OCI-LY7 (cell line): ENCODE measurements around the gene KIAA1549.

ENCODE experiments used
- EZH2phosphoT487 ChIP-seq: fragments of 200-600 bp; sonication (generic); IDR thresholded peaks from 2 replicates; pipeline ENCODE4 v1.6.1; 2018; ENCODE audit warnings: low read depth, borderline replicate concordance, mild to moderate bottlenecking, mixed run types, antibody characterized with exemption, low read length, moderate library complexity, mixed read lengths
- TF ChIP-seq, protein P1 (sequence below): fragments of 200-600 bp; sonication (generic); conservative IDR thresholded peaks from 2 replicates; pipeline ENCODE4 v1.5.1; 2014; ENCODE audit warnings: mild to moderate bottlenecking, antibody characterized with exemption, low read length, moderate library complexity, mixed read lengths

- TF ChIP-seq, protein P1, sequence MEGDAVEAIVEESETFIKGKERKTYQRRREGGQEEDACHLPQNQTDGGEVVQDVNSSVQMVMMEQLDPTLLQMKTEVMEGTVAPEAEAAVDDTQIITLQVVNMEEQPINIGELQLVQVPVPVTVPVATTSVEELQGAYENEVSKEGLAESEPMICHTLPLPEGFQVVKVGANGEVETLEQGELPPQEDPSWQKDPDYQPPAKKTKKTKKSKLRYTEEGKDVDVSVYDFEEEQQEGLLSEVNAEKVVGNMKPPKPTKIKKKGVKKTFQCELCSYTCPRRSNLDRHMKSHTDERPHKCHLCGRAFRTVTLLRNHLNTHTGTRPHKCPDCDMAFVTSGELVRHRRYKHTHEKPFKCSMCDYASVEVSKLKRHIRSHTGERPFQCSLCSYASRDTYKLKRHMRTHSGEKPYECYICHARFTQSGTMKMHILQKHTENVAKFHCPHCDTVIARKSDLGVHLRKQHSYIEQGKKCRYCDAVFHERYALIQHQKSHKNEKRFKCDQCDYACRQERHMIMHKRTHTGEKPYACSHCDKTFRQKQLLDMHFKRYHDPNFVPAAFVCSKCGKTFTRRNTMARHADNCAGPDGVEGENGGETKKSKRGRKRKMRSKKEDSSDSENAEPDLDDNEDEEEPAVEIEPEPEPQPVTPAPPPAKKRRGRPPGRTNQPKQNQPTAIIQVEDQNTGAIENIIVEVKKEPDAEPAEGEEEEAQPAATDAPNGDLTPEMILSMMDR = no peak
- no peak for TF ChIP-seq EZH2phosphoT487
Measured at GRCh38 chr7:138911007-138911406, 70.2 kb downstream of the KIAA1549 start.
